Measurements from ENCODE around the gene EFNB2. TPM values are rescaled to one million over a fixed set of nuclear protein-coding genes. Genes with fewer than 3 reads are reported as not detected.

The EFNB2 gene
- total RNA-seq, 1 experiment from 2014 or later, result 5.2 TPM

GRCh38 chr13:106470576-106470975 lies 64.9 kb downstream of the EFNB2 start:
- ChIA-PET CTCF (no interaction called here), POLR2A (ENCODE audit: low non-redundant PET) (no interaction called here)
- intact Hi-C loops (cut with micrococcal nuclease; ENCODE audit: unreplicated experiment), result no loop called here
- Histone ChIP-seq H3K27ac (ENCODE audit: low read depth, low read length, poor library complexity, severe bottlenecking) (no peak overlapping the region), H3K27me3 (replicated peaks; ENCODE audit: insufficient read depth, low read depth, low read length, poor library complexity) (no peaks in the 10 kb centered on the region), H3K4me1 (ENCODE audit: insufficient read depth, low read length, poor library complexity, severe bottlenecking) (no peaks in the 10 kb centered on the region), H3K4me3 (ENCODE audit: low read depth, low read length, poor library complexity, severe bottlenecking) (no peak overlapping the region), H3K36me3 (ENCODE audit: insufficient read depth, low read length, poor library complexity, severe bottlenecking) (no peaks in the 10 kb centered on the region), H3K9me3 (ENCODE audit: low read depth, low read length, poor library complexity, severe bottlenecking) (no peaks in the 10 kb centered on the region)
- DNase-seq (ENCODE audit: low spot score), result no peak
- TF ChIP-seq EZH2 (IDR thresholded peaks at IDR 0.05; ENCODE audit: borderline replicate concordance, low read depth, low read length, poor library complexity, severe bottlenecking) (no peak), CTCF (conservative IDR thresholded peaks at IDR 0.05; ENCODE audit: low read depth, low read length) (no peak)
- no TSS peak for BruUV-seq (replicated peaks)

- H3K9me3 ChIP-seq (ENCODE audit: low read depth, low read length, poor library complexity, severe bottlenecking), result no peaks in the 10 kb centered on the region
- CTCF ChIA-PET, result no interaction called here
These were observed 66.5 kb downstream of the EFNB2 start for GRCh38 chr13:106468744-106469590.

GRCh38 chr13:106468207-106468606 lies 67.3 kb downstream of the EFNB2 start:
- Histone ChIP-seq H3K27ac (ENCODE audit: low read depth, low read length, poor library complexity, severe bottlenecking) (no peak overlapping the region), H3K36me3 (ENCODE audit: insufficient read depth, low read length, poor library complexity, severe bottlenecking) (no peaks in the 10 kb centered on the region), H3K27me3 (replicated peaks; ENCODE audit: insufficient read depth, low read depth, low read length, poor library complexity) (peaks cover 4% of the 10 kb centered on the region), H3K9me3 (ENCODE audit: low read depth, low read length, poor library complexity, severe bottlenecking) (no peaks in the 10 kb centered on the region), H3K4me3 (ENCODE audit: low read depth, low read length, poor library complexity, severe bottlenecking) (no peak overlapping the region), H3K4me1 (ENCODE audit: insufficient read depth, low read length, poor library complexity, severe bottlenecking) (no peaks in the 10 kb centered on the region)
- intact Hi-C loops (cut with micrococcal nuclease; ENCODE audit: unreplicated experiment), result no loop called here
- BruUV-seq (replicated peaks), result no TSS peak
- ChIA-PET POLR2A (ENCODE audit: low non-redundant PET) (no interaction called here), CTCF (no interaction called here)
- no peak for DNase-seq (ENCODE audit: low spot score)
- TF ChIP-seq EZH2 (IDR thresholded peaks at IDR 0.05; ENCODE audit: borderline replicate concordance, low read depth, low read length, poor library complexity, severe bottlenecking), result no peak
- no peak for TF ChIP-seq CTCF (conservative IDR thresholded peaks at IDR 0.05; ENCODE audit: low read depth, low read length)

More at GRCh38 chr13:106468744-106469590, 66.5 kb downstream of the EFNB2 start:
- TF ChIP-seq EZH2 (IDR thresholded peaks at IDR 0.05; ENCODE audit: borderline replicate concordance, low read depth, low read length, poor library complexity, severe bottlenecking) (no peak), CTCF (conservative IDR thresholded peaks at IDR 0.05; ENCODE audit: low read depth, low read length) (no peak)
- Histone ChIP-seq H3K27me3 (replicated peaks; ENCODE audit: insufficient read depth, low read depth, low read length, poor library complexity) (peaks cover under 1% of the 10 kb centered on the region), H3K36me3 (ENCODE audit: insufficient read depth, low read length, poor library complexity, severe bottlenecking) (no peaks in the 10 kb centered on the region), H3K4me3 (ENCODE audit: low read depth, low read length, poor library complexity, severe bottlenecking) (no peak overlapping the region), H3K4me1 (ENCODE audit: insufficient read depth, low read length, poor library complexity, severe bottlenecking) (no peaks in the 10 kb centered on the region), H3K27ac (ENCODE audit: low read depth, low read length, poor library complexity, severe bottlenecking) (no peak overlapping the region)
- DNase-seq (ENCODE audit: low spot score), result no peak
- intact Hi-C loops (cut with micrococcal nuclease; ENCODE audit: unreplicated experiment), result no loop called here
- POLR2A ChIA-PET (ENCODE audit: low non-redundant PET), result no interaction called here
- BruUV-seq (replicated peaks), result no TSS peak
